Measurements from ENCODE around the gene RBBP8NL. TPM values are rescaled to one million over a fixed set of nuclear protein-coding genes. Genes with fewer than 3 reads are reported as not detected.

The RBBP8NL gene
- total and polyA plus RNA-seq, 2 of the 8 experiments (the other 6 are each of a cell fraction or from before 2014, with no cell fraction given): 0.43 to 0.48 TPM

GRCh38 chr20:62454904-62455636 lies 27.7 kb upstream of the RBBP8NL start (continued):
- no peak for TF ChIP-seq FOSL1 (IDR thresholded peaks at IDR 0.05; ENCODE audit: insufficient read depth, low read depth, low read length)
- TF ChIP-seq, protein P1, sequence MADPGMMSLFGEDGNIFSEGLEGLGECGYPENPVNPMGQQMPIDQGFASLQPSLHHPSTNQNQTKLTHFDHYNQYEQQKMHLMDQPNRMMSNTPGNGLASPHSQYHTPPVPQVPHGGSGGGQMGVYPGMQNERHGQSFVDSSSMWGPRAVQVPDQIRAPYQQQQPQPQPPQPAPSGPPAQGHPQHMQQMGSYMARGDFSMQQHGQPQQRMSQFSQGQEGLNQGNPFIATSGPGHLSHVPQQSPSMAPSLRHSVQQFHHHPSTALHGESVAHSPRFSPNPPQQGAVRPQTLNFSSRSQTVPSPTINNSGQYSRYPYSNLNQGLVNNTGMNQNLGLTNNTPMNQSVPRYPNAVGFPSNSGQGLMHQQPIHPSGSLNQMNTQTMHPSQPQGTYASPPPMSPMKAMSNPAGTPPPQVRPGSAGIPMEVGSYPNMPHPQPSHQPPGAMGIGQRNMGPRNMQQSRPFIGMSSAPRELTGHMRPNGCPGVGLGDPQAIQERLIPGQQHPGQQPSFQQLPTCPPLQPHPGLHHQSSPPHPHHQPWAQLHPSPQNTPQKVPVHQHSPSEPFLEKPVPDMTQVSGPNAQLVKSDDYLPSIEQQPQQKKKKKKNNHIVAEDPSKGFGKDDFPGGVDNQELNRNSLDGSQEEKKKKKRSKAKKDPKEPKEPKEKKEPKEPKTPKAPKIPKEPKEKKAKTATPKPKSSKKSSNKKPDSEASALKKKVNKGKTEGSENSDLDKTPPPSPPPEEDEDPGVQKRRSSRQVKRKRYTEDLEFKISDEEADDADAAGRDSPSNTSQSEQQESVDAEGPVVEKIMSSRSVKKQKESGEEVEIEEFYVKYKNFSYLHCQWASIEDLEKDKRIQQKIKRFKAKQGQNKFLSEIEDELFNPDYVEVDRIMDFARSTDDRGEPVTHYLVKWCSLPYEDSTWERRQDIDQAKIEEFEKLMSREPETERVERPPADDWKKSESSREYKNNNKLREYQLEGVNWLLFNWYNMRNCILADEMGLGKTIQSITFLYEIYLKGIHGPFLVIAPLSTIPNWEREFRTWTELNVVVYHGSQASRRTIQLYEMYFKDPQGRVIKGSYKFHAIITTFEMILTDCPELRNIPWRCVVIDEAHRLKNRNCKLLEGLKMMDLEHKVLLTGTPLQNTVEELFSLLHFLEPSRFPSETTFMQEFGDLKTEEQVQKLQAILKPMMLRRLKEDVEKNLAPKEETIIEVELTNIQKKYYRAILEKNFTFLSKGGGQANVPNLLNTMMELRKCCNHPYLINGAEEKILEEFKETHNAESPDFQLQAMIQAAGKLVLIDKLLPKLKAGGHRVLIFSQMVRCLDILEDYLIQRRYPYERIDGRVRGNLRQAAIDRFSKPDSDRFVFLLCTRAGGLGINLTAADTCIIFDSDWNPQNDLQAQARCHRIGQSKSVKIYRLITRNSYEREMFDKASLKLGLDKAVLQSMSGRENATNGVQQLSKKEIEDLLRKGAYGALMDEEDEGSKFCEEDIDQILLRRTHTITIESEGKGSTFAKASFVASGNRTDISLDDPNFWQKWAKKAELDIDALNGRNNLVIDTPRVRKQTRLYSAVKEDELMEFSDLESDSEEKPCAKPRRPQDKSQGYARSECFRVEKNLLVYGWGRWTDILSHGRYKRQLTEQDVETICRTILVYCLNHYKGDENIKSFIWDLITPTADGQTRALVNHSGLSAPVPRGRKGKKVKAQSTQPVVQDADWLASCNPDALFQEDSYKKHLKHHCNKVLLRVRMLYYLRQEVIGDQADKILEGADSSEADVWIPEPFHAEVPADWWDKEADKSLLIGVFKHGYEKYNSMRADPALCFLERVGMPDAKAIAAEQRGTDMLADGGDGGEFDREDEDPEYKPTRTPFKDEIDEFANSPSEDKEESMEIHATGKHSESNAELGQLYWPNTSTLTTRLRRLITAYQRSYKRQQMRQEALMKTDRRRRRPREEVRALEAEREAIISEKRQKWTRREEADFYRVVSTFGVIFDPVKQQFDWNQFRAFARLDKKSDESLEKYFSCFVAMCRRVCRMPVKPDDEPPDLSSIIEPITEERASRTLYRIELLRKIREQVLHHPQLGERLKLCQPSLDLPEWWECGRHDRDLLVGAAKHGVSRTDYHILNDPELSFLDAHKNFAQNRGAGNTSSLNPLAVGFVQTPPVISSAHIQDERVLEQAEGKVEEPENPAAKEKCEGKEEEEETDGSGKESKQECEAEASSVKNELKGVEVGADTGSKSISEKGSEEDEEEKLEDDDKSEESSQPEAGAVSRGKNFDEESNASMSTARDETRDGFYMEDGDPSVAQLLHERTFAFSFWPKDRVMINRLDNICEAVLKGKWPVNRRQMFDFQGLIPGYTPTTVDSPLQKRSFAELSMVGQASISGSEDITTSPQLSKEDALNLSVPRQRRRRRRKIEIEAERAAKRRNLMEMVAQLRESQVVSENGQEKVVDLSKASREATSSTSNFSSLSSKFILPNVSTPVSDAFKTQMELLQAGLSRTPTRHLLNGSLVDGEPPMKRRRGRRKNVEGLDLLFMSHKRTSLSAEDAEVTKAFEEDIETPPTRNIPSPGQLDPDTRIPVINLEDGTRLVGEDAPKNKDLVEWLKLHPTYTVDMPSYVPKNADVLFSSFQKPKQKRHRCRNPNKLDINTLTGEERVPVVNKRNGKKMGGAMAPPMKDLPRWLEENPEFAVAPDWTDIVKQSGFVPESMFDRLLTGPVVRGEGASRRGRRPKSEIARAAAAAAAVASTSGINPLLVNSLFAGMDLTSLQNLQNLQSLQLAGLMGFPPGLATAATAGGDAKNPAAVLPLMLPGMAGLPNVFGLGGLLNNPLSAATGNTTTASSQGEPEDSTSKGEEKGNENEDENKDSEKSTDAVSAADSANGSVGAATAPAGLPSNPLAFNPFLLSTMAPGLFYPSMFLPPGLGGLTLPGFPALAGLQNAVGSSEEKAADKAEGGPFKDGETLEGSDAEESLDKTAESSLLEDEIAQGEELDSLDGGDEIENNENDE (IDR thresholded peaks at IDR 0.05; ENCODE audit: insufficient replicate concordance, low read length): no peak
- no peak for TF ChIP-seq ASH2L (IDR thresholded peaks at IDR 0.05; ENCODE audit: low read length)
- TF ChIP-seq CEBPB (IDR thresholded peaks at IDR 0.05; ENCODE audit: low read depth, low read length): no peak
- TF ChIP-seq CHD1 (IDR thresholded peaks at IDR 0.05; ENCODE audit: low read depth, low read length): no peak
- TF ChIP-seq CREB1 (IDR thresholded peaks at IDR 0.05): no peak
- TF ChIP-seq HDAC6 (IDR thresholded peaks at IDR 0.05; ENCODE audit: low read depth, low read length): no peak
- TF ChIP-seq, protein P2, sequence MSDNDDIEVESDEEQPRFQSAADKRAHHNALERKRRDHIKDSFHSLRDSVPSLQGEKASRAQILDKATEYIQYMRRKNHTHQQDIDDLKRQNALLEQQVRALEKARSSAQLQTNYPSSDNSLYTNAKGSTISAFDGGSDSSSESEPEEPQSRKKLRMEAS (IDR thresholded peaks at IDR 0.05): no peak

Measured in H1 (cell line).